Colonic mucosa (tissue), 4 donors: Measurements from ENCODE around the gene ELOB. TPM values are rescaled to one million over a fixed set of nuclear protein-coding genes. Genes with fewer than 3 reads are reported as not detected.

ENCODE experiments used
- DNase-seq: peaks from one replicate; pipeline ENCODE4 v3.0.0-alpha.2; 2020
- H3K27ac ChIP-seq: fragments of 200-600 bp; one replicate; pipeline ENCODE4 v1.8.0; 2021
- H3K27me3 ChIP-seq: fragments of 200-600 bp; one replicate; pipeline ENCODE4 v1.8.0; 2021
- H3K36me3 ChIP-seq: fragments of 200-600 bp; one replicate; pipeline ENCODE4 v1.8.0; 2021
- H3K4me1 ChIP-seq: fragments of 200-600 bp; one replicate; pipeline ENCODE4 v1.8.0; 2021; ENCODE audit warnings: mild to moderate bottlenecking
- H3K4me3 ChIP-seq: fragments of 200-600 bp; one replicate; pipeline ENCODE4 v1.8.0; 2021
- H3K9ac ChIP-seq, 2 donors: one replicate each; pipeline ENCODE4 v1.7.0; 2013; ENCODE audit warnings: control low read depth in 2 of 2, low read depth in 2 of 2, low read length in 2 of 2
- H3K9me3 ChIP-seq: fragments of 200-600 bp; one replicate; pipeline ENCODE4 v1.8.0; 2021
- CTCF ChIP-seq: fragments of 200-600 bp; IDR thresholded peaks from one replicate; pipeline ENCODE4 v1.8.0; 2022; ENCODE audit warnings: antibody characterized with exemption, mild to moderate bottlenecking
- intact Hi-C: fragments of 100-400 bp; cut with DNase I; formaldehyde crosslinking; loops from one replicate; pipeline ENCODE4 v1.14.1; 2022
- total RNA-seq, 2 donors: library from RNA; stranded (reverse); fragmentation: NEBNext Ultra II Directional in 1 of 2; extraction: Animal tissue kit (Norgen Biotek cat#: 25700) in 1 of 2; gene quantifications; one replicate each; pipeline ENCODE4 v1.2.1, GENCODE V29; 2021
- donor health status: healthy.
- donor health status: DM: no; HTN: no; CAD: no.
- donor health status: DM: no; HTN: no; CAD: no.

ELOB gene
- total RNA-seq, 2 donors from 2014 or later, result 230 to 333 TPM

DNA sequence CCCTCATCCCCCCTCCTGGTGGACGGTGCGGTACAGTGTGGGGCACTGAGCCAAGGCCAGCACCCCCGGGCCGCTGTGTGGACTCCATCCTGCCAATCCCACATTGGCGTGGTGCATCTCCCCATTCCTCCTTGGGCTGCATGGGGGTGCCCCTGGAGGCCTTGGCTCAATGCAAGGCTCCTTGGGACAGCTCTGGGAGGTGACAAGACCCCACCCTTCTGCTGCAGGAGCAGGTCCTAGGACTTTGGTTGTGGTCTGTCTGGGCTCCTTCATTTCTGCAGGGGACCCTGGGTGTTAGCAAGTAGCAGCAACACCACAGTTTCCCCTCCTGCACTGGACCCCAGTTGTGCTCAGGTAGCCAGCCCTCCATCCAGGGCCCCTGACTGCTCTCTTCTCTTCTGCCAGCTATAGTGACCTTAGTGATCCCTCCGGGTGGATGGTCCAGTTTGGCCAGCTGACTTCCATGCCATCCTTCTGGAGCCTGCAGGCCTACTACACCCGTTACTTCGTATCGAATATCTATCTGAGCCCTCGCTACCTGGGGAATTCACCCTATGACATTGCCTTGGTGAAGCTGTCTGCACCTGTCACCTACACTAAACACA, 41.3 kb upstream of the ELOB start:
- no peak overlapping the region for H3K27ac ChIP-seq
- no peaks in the 10 kb centered on the region for H3K36me3 ChIP-seq
- no peak overlapping the region for H3K4me3 ChIP-seq
- H3K4me1 ChIP-seq, result no peaks in the 10 kb centered on the region
- intact Hi-C loops, result no loop called here
- no peak for TF ChIP-seq CTCF
- no peak overlapping the region for H3K9ac ChIP-seq
- no peak for DNase-seq
- no peaks in the 10 kb centered on the region for H3K27me3 ChIP-seq
- no peaks in the 10 kb centered on the region for H3K9me3 ChIP-seq

GRCh38 chr16:2817340-2818271, 40.5 kb upstream of the ELOB start:
- Histone ChIP-seq H3K9me3 (no peaks in the 10 kb centered on the region), H3K27me3 (no peaks in the 10 kb centered on the region), H3K4me3 (no peak overlapping the region), H3K9ac (no peak overlapping the region), H3K27ac (no peak overlapping the region), H3K36me3 (no peaks in the 10 kb centered on the region), H3K4me1 (no peaks in the 10 kb centered on the region)
- no peak for TF ChIP-seq CTCF
- intact Hi-C loops, result no loop called here
- no peak for DNase-seq

DNA sequence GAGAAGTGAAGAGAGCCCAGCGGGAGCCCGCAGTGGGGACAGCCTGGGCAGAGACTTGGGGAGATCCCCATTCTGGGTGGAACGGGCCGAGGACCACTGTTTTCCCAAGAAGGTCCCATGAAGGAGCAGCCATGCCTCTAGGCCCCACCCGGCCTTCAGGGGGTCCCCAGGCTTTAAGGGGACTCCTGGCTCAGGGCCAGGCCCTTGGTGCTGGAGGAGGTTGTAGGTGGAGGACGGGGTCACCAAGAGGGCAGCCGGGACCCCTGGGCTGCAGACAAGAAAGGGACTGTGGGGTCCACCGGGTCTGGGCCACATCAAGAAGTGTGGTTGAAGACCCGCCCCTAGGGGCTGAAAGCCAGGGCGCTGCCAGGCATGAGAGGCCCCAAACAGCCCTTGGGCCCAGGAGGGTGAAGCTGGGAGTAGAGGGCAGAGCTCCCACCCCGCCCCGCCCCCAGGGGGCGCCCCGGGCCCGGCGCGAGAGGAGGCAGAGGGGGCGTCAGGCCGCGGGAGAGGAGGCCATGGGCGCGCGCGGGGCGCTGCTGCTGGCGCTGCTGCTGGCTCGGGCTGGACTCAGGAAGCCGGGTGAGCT, 39.8 kb upstream of the ELOB start, which contains the start of gene PRSS21:
TSS of gene PRSS21 (plus strand) at position 487 of the 589 bp plus-strand sequence. CDS start at position 519, 32 bp downstream.
- TF ChIP-seq CTCF, result no peak
- Histone ChIP-seq H3K36me3 (no peaks in the 10 kb centered on the region), H3K4me3 (no peak within 1 kb of the TSS), H3K27ac (no peak within 1 kb of the TSS), H3K9ac (no peak within 1 kb of the TSS), H3K4me1 (no peaks in the 10 kb centered on the region), H3K27me3 (no peaks in the 10 kb centered on the region), H3K9me3 (no peaks in the 10 kb centered on the region)
- intact Hi-C loops, result no loop called here
- DNase-seq, result no peak

DNA sequence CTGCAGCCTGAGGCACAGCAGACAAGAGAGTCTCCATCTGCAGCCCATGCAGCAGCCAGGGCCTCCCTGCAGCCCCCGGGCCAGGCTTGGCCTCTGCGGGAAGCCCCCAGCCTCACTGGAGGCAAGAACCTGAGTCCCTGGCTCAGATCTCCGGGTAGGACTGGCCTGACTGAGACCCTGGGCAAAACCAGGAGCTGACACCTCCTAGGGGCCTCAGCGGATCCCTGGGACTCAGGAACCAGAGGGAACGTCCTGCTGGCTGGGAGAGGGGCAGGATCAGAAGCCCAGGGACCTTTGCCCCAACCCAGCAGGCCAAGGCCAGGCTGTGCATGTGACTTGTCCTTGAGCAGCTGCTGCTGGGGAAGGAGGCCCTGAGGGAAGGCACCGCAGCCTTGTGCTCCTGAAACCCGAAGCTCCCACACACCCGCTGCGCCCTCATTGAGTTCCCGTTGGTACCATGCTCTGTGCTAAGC, 38.3 kb upstream of the ELOB start:
- H3K9ac ChIP-seq, result no peak overlapping the region
- no peak for DNase-seq
- no peaks in the 10 kb centered on the region for H3K36me3 ChIP-seq
- no peak overlapping the region for H3K27ac ChIP-seq
- intact Hi-C loops, result no loop called here
- H3K4me1 ChIP-seq, result no peaks in the 10 kb centered on the region
- no peak for TF ChIP-seq CTCF
- no peaks in the 10 kb centered on the region for H3K9me3 ChIP-seq
- H3K27me3 ChIP-seq, result no peaks in the 10 kb centered on the region
- no peak overlapping the region for H3K4me3 ChIP-seq

GRCh38 chr16:2814551-2815298, 37.6 kb upstream of the ELOB start:
- H3K27me3 ChIP-seq, result no peaks in the 10 kb centered on the region
- no peaks in the 10 kb centered on the region for H3K36me3 ChIP-seq
- H3K9ac ChIP-seq, result no peak overlapping the region
- no peak for DNase-seq
- H3K27ac ChIP-seq, result no peak overlapping the region
- intact Hi-C loops, result no loop called here
- TF ChIP-seq CTCF, result no peak
- no peaks in the 10 kb centered on the region for H3K9me3 ChIP-seq
- H3K4me3 ChIP-seq, result no peak overlapping the region
- H3K4me1 ChIP-seq, result no peaks in the 10 kb centered on the region
